T1000 (cell line): ENCODE results near the gene AK8.

ENCODE experiments used
- DNase-seq: peaks from one replicate; lab custom pipeline; 2025; ENCODE audit warnings: mixed read lengths; lab: John Stamatoyannopoulos, UW

AK8 gene, protein sequence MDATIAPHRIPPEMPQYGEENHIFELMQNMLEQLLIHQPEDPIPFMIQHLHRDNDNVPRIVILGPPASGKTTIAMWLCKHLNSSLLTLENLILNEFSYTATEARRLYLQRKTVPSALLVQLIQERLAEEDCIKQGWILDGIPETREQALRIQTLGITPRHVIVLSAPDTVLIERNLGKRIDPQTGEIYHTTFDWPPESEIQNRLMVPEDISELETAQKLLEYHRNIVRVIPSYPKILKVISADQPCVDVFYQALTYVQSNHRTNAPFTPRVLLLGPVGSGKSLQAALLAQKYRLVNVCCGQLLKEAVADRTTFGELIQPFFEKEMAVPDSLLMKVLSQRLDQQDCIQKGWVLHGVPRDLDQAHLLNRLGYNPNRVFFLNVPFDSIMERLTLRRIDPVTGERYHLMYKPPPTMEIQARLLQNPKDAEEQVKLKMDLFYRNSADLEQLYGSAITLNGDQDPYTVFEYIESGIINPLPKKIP

GRCh38 chr9:132877824-132878694 lies at the start of gene AK8:
Gene AK8, minus strand, starts transcription at chr9:132878284. Its CDS starts 29 bp downstream, at chr9:132878255.
- DNase-seq: peak; percentile 54

DNA sequence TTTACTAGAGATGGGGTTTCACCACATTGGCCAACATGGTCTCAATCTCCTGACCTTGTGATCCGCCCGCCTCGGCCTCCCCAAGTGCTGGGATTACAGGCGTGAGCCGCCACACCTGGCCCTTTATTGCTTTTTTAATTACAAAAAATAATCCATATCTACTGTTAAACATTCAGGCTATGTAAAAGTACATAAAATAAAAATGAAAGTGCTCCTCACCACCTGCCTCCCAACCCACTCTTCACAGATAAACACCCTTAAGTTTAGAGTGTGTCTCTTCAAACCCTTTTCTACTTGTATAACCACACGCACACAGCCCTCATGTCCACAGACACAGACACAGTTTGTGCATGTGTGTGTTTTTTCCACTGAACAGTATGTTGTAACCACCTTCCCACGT lies 49.6 kb upstream of the AK8 start:
- DNase-seq: no peak

GRCh38 chr9:132923346-132923902 lies 45.3 kb upstream of the AK8 start:
- DNase-seq: no peak

DNA sequence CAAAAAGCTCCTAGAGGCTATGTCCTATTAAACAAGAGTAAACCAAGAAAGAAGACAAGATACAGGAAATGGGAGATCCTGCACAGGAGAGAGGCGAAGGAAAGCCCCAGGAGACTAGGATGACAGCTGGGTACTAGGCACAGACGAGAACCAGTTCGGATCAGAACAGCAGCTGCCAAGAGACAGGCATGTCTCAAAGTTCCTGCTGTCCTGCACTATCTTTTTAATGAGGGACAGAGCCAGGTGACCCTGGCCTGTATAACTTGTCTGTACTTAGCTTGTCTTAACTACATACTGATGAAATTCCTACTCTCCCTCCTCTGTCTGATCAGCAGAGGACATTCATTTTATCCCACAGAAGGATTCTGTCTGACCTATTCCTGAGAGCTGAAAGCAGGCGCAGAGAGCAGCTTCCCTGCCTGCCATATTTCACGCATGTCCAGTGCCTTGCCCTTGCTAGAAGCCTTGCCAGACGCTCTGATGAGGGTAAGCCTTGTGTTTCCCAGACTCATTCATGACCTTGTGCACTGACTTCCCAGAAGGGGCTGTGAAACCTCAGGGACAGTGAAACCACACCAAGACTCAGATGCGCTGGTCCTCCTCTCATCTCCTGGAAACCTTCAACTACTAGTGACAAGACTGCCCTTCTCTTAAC lies 41.7 kb upstream of the AK8 start:
- DNase-seq: no peak

GRCh38 chr9:132914924-132915323 lies 36.8 kb upstream of the AK8 start:
- DNase-seq: no peak

DNA sequence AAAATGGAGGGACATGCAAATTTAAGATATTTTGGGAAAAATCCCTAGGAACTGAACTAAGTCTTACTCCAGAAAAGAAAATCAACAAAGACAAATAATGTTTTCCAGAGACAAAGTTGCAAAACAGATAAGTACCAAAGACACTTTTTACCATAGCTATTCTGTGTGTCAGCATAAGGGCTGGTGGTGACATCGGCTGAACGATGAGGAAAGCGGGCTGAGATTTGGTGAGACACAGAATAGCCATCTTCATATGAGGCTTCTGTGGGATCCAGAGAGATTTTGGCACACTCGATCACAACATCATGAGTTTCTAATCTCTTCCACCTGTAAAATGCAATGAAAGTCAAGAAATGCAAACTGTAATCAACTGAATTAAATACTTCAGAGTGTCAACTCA lies 34.0 kb upstream of the AK8 start:
- no peak for DNase-seq

DNA sequence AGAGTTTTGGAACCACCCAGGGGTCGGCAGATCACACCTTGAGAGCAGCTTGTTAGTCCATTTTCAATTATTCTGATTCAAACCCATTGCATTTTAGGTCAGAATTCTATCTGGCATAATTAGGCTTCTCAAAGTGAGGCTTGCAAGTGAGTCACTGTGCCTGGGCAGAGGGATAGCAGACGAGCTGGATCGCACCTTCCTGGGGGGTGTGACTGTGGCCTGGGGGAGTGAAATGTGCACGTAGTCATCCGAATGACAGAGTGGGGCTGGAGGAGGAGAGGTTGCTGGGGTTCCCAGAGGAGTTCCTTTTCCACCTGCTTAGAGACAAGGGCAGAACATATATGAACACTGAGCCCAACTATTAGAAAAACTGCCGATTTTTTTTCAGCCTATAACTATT lies 32.3 kb upstream of the AK8 start:
- no peak for DNase-seq

DNA sequence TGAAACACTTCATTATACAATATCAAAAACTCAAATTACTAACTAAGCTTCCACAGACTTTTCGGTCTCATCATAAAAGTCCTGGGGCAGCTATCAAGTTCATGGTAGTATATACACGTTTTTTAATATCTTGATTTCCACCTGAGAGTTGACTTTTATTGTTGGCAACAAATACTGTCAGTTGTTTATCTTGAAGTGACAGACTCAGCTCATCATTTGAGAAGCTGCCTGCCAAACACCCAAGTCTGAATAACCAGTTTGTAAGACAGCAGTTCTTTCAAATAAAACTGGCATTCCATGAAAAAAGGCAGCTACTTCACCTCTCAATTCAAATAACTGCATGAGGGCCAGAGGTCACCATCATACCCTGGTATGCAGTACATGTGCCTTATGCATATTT lies 31.2 kb upstream of the AK8 start:
- no peak for DNase-seq

DNA sequence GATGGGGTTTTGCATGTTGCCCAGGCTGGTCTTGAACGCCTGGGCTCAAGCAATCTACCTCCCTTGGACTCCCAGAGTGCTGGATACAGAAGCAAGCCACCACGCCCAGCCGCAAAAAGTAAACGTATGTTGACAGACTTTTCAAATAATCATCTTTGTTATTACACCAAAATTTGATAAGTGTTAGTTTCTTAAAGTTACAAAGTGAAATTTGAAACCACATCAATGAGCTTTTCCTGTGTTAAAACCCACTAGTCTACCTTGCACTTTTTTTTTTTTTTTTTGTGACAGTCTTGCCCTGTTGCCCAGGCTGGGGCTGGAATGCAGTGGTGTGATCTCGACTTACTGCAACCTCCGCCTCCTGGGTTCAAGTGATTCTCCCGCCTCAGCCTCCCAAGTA lies 30.6 kb upstream of the AK8 start:
- DNase-seq: no peak

DNA sequence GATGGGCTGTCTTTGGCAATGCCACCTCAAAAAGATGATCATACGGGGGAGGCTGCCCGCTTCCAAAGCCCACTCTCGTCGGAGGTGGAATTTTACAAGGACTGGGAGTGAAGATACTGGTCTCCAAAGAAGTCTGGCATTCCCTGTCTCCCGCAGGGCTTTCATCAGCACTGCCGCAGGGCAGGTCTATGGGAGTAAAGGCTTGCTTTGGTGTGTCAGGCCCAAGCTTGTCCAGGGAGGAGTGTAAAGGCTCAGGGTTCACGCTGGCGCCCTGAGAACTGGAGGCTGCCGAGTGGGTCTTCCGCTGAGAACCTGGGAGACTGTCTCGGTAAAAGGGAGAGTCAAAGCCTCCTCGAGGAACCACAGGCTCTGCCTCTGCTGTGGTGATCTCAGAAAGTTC lies 27.6 kb upstream of the AK8 start:
- no peak for DNase-seq

DNA sequence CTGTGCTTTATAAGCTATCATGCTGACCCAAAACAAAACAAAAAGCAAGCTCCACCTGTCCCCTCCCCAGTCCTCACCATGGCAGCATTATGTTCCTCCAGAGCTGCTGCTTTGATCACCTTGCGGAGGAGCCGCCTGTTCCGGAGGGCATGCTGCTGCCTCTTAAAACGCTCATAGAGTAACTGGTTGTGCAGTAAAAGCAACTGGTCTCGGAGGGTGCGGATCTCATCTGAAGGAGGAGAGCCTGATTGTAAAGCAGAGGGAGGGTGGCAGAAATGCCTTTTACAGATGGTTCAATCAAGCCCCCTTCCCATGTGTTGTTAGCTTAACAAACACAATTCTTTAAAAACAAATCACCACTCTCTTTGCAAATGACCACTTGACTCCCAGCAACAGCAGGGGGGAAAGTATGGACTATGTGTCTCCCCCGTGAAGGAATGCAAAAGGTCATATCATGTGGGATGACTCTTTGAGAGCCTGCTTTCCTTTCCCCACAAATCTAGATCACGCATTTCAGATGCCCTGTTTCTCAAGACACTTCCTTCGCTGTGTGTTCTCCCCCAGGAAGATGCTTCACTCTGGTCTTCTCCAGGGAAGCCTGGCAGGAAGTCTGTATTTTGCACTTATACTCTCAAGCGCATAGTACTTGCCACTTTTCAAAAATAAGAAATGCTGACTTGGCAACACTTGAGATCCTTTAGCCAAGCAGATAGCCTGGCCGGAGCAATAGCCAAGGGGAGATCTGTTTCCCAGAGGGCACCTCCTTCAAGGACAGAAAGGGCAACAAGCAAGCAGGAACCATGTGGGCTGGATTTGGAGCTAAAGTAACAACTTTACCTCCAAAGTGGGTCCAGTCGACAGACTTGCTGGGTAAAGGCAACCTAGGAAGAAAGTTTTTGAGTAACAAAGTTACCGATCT lies 25.7 kb upstream of the AK8 start:
- no peak for DNase-seq

GRCh38 chr9:132901858-132902831 lies 24.1 kb upstream of the AK8 start:
- DNase-seq: peak; percentile 29

DNA sequence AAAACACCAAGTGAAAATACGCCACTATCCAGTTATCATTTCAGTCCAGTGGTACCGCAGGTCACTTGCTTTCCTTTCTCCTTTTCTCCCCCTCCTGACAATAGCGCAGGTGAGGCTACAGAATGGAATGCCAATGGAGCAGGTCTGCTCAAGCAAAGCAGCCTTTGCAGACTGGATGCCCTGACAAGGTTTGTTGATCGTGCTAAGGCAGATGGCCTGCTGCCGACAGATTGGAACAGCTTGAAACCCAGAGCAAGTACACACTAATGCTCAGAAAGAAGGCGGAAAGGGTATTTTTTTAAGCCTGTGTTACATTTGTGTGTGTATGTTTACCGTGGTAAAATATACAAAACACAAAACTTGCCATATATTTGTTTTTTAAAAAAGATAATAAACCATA lies 20.0 kb upstream of the AK8 start:
- DNase-seq: no peak

- DNase-seq: no peak
These were observed 18.8 kb upstream of the AK8 start for GRCh38 chr9:132896906-132897305.

DNA sequence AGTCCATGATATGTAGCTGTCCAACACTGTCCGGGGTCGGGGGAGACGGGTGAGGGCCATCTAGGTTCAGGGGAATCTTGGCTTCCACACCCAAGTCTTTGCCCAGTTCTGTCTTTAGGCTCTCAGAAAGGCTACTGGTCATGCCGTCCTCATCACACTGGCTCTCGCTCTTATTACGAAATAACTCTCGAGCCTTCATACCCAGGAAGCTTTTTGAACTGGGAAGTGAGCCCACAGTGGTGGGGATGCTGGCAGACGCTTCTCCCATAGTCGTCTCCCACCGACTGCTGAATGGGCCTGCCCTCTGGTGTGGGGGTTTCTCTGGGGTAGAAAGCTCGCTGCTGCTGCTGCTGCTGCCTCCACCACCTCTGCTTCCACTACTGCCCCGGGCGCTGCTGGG lies 18.2 kb upstream of the AK8 start:
- no peak for DNase-seq

DNA sequence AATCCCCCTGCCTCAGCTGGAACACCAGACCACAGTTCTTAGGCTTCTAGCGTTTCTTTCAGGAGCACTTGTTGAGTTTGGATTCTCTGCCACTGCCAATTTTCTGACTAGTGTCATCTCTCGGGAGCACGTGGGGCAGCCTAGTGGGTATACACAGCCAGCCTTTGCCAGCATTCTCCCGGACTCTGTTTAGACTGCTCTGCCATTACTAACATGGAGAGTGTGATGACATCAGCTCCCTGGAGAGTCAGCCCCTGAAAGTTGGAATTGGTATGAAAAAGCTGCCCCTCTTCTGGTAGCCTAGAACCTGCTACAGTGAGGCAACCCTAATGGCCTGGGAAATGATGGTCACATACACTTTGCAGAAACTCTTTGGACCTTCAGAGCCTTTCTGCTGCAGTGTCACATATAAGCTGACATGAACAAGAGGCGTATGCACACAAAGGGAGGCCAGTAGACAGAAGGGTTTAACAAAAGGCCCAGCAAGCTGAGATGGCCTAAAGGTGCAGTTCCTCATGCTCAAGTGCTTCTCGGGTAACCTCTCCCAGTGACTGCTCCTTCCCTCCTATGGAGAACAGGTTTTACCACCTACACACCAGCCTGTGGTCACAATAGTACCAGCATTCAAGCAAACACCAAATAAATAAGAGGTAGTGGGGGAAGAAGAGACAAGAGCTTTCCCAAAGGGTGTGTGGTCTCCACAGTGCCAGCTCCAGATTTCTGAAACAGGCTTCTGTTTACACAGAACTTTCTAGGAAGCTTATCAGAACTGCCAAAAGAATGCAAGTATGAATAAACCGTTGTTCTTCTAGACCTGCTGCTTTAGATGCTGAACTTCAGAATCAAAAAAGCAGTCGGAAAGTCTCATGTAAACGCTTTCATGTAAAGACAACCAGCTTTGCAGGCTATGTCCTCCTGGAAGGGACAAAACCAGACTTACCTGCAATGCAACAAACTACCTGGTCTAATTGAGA lies 17.1 kb upstream of the AK8 start:
- DNase-seq: no peak

- no peak for DNase-seq
These were observed 16.3 kb upstream of the AK8 start for GRCh38 chr9:132894346-132894745.

DNA sequence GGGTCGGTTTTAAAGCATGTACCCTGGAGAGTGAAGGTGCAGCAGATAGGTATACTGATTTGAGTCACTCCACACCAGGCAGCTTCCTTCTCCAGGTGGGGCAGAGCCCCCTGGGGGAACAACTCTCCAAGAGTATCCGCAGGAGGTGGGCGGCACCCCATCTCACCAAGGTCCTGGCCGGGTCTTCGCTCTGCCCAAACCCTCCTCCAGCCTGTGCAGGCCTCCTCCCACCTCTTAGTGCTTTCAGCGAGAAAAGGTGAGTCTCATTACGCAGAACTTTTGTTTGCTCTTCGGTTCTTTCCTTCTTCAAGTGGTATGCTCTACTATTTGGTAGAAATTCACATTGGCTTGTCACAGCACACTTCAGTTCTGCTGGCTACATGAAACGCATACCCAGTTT lies 14.3 kb upstream of the AK8 start:
- DNase-seq: no peak

DNA sequence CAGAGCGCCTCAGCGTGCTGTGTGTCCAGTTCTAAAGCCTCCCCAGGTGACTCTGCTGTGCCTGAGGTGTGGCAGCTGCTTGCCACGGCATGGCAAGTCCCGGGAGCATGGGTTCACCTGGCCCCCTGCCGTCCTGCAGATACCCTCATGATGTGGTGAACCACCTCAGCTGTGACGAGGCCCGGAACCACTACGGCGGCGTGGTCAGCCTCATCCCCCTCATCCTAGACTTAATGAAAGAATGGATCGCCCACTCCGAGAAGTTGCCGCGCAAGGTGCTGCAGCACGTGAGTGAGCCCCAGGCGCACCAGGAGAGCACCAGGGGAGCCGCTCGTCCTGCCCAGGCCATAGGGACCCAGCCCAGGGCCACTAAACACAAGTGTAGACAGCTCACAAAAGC lies 10.1 kb upstream of the AK8 start:
- DNase-seq: no peak
